Measurements from ENCODE around the gene NHSL2.
"Not testable (repeated sequence)": the region's sequence is repeated elsewhere in the genome, so short reads cannot be mapped to it uniquely, and the experiment has no call there.

Gene NHSL2

DNA sequence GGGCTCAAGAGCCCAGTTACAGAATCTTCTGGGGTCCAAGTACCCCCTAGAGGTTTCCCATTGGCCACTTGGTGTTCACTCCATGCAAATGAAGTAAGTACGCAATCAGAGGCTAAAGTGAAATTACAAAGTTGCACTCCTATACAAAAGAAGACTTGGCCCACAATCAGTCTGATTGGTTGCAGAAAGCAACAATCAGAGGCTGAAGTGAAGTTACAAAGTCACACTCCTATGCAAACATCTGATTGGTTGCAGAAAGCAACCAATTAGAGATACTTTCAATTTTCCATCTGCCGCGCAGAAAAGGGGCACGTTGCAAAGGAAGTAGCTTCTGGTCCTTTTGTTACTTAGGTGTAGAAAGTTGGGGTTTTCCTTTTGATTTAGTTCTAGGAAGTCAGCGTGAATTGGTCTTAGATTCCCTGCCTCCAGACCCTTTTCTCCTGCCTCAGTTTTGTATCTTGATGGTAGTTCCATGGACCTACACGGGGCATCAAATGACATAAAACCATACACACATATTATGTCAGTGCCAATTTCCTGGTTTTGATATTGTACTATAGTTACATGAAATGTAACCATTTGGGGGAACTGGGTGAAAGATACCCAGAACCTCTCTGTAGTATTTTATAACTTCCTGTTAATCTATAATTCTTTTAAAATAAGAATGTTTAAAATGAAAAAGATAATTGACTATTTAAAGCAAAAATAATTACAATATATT is 258.5 kb downstream of the NHSL2 start:
- Mint-ChIP-seq H3K27me3 (ENCODE audit: low read depth, poor library complexity) (peaks cover 10% of the 10 kb centered on the region), H3K36me3 (ENCODE audit: low read depth) (no peaks in the 10 kb centered on the region), H3K4me3 (no peak overlapping the region), H3K27ac (no peak overlapping the region), H3K9me3 (peaks cover 36% of the 10 kb centered on the region), H3K4me1 (no peaks in the 10 kb centered on the region)
- TF ChIP-seq, protein P1, sequence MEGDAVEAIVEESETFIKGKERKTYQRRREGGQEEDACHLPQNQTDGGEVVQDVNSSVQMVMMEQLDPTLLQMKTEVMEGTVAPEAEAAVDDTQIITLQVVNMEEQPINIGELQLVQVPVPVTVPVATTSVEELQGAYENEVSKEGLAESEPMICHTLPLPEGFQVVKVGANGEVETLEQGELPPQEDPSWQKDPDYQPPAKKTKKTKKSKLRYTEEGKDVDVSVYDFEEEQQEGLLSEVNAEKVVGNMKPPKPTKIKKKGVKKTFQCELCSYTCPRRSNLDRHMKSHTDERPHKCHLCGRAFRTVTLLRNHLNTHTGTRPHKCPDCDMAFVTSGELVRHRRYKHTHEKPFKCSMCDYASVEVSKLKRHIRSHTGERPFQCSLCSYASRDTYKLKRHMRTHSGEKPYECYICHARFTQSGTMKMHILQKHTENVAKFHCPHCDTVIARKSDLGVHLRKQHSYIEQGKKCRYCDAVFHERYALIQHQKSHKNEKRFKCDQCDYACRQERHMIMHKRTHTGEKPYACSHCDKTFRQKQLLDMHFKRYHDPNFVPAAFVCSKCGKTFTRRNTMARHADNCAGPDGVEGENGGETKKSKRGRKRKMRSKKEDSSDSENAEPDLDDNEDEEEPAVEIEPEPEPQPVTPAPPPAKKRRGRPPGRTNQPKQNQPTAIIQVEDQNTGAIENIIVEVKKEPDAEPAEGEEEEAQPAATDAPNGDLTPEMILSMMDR (IDR thresholded peaks at IDR 0.05): no peak
- no peak for DNase-seq

DNA sequence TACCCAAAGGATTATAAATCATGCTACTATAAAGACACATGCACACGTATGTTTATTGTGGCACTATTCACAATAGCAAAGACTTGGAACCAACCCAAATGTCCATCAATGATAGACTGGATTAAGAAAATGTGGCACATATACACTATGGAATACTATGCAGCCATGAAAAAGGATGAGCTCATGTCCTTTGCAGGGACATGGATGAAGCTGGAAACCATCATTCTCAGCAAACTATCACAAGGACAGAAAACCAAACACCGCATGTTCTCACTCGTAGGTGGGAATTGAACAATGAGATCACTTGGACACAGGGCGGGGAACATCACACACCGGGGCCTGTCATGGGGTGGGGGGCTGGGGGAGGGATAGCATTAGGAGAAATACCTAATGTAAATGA is 265.6 kb downstream of the NHSL2 start:
- H3K27ac Mint-ChIP-seq; H3K4me3 Mint-ChIP-seq; H3K36me3 Mint-ChIP-seq (ENCODE audit: low read depth); H3K4me1 Mint-ChIP-seq; DNase-seq: not testable (repeated sequence)
- Mint-ChIP-seq H3K9me3 (peaks cover 51% of the 10 kb centered on the region), H3K27me3 (ENCODE audit: low read depth, poor library complexity) (peaks cover 14% of the 10 kb centered on the region)

DNA sequence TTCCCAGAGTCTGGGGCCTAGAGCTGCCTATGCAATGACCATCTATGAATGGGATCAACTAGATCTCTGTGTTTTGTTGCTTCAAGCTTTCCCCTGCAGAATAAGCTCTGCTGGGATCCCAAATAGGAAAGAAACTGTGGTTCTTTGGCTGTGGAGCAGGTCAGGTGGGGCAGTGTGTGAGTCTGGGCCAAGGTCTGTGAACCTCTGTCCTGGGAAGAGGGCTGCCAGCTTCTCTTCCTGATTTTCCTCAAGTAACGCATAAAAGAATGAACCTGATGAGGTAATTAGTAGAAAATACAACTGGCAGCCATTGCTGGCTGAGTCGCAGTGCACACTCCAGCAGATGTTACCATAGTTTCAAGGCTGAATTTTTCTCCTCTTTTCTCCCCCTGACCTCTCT is 266.3 kb downstream of the NHSL2 start:
- Mint-ChIP-seq H3K4me1 (no peaks in the 10 kb centered on the region), H3K27me3 (ENCODE audit: low read depth, poor library complexity) (peaks cover 12% of the 10 kb centered on the region), H3K27ac (no peak overlapping the region), H3K4me3 (no peak overlapping the region), H3K9me3 (peaks cover 48% of the 10 kb centered on the region), H3K36me3 (ENCODE audit: low read depth) (peaks cover 4% of the 10 kb centered on the region)
- no peak for DNase-seq
- TF ChIP-seq, protein P1 (IDR thresholded peaks at IDR 0.05): no peak

DNA sequence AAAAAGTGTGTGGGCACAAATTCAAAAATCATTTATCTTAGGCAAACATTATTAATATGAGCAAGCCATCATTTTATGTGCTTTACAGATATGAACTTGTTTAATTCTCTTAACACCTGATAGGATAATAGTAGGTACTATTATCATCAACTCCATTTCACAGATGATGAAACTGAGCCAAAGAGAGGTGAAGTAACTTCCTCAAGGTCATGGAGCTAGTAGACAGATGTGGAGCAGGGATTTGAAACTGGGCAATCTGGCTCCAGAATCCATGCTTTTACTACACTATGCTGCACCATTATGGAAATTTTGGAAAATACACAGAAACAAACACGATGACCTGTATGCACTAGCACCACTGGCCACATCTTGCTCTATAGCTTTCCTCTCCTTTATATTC is 269.9 kb downstream of the NHSL2 start:
- peaks cover 3% of the 10 kb centered on the region for H3K27me3 Mint-ChIP-seq (ENCODE audit: low read depth, poor library complexity)
- DNase-seq: no peak
- no peak overlapping the region for H3K4me3 Mint-ChIP-seq
- peaks cover 9% of the 10 kb centered on the region for H3K36me3 Mint-ChIP-seq (ENCODE audit: low read depth)
- H3K4me1 Mint-ChIP-seq: no peaks in the 10 kb centered on the region
- H3K9me3 Mint-ChIP-seq: peaks cover 39% of the 10 kb centered on the region
- TF ChIP-seq, protein P1 (IDR thresholded peaks at IDR 0.05): no peak
- H3K27ac Mint-ChIP-seq: no peak overlapping the region

DNA sequence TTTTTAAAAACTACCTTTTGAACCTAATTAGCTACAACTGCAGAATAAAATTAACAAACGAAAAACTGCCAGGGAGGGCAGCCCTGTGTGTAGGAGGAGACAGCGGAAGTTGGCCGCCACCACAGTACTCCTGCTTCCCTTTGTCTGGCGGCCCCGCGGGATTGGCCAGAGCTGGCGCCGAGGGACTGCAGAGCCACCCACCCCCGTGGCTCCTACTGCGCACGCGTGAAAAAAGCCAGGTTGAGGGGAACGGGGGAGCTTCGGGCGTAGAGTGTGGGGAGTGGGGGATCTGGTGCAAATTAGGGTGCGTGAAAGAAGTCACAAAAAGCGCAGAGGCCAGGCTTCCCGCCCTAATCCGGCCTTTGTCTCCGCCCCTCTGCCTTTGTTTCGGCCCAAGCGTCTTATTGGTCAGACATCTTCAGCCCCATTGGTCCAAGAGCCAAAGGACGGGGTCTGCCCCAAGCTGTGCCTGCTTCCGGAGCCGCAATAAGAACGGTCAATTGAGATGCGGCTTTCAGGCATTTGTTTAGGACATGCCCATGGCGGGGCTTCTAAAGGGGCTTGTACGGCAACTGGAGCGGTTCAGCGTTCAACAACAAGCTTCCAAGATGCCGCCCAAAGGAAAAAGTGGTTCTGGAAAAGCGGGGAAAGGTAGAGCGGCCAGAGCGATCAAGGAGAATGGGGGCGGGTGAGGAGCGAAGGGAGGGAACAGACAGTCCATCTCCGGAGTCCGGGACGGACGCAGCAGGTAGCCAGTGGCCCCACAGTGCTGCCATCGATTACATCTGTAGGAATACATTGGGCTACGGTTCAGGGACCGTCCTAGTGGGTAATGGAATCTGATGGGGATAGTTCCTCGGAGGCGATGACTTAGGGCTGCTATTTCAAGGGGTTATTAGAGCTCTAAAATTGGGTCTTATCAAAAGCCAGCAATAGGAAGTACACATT is 270.8 kb downstream of the NHSL2 start, which contains the start of gene PIN4:
PIN4 (plus strand) TSS at position 580 of the 948 bp plus-strand sequence; CDS start at position 609, 29 bp downstream.
- peak; percentile 85 for DNase-seq
- H3K36me3 Mint-ChIP-seq (ENCODE audit: low read depth): peaks cover 14% of the 10 kb centered on the region
- no peaks in the 10 kb centered on the region for H3K4me1 Mint-ChIP-seq
- H3K4me3 Mint-ChIP-seq: no peak within 1 kb of the TSS
- peaks cover 39% of the 10 kb centered on the region for H3K9me3 Mint-ChIP-seq
- TF ChIP-seq, protein P1 (IDR thresholded peaks at IDR 0.05): no peak
- peaks cover 3% of the 10 kb centered on the region for H3K27me3 Mint-ChIP-seq (ENCODE audit: low read depth, poor library complexity)
- no peak within 1 kb of the TSS for H3K27ac Mint-ChIP-seq

DNA sequence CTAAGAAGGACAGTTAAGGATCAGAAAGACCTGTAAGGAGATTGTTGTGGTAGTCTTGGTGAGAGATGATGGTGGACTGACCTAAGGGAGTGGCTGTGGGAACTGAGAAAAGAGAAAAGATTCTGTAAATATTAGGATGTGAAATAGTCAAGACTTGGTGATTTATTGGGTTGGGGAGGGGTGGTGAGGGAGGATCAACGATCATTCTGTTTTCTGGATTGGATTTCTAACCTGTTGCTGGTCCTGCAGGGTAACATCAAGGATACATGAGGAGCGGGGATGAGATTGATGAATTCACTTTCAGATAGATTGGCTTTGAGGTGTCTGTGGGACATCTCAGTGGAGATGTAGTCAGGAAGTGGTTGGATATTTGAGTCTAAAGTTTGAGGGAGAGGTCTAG is 272.3 kb downstream of the NHSL2 start:
- H3K4me3 Mint-ChIP-seq: no peak overlapping the region

More for the DNA sequence above, 272.3 kb downstream of the NHSL2 start:
- TF ChIP-seq, protein P1 (IDR thresholded peaks at IDR 0.05): no peak
- DNase-seq: no peak
- H3K27ac Mint-ChIP-seq: no peak overlapping the region
- H3K4me1 Mint-ChIP-seq: no peaks in the 10 kb centered on the region
- peaks cover 30% of the 10 kb centered on the region for H3K9me3 Mint-ChIP-seq
- H3K27me3 Mint-ChIP-seq (ENCODE audit: low read depth, poor library complexity): peaks cover 3% of the 10 kb centered on the region
- H3K36me3 Mint-ChIP-seq (ENCODE audit: low read depth): peaks cover 18% of the 10 kb centered on the region
